H9 (cell line): ENCODE results near the gene PUDP. TPM values are rescaled to one million over a fixed set of nuclear protein-coding genes. Genes with fewer than 3 reads are reported as not detected.

Source experiments
- DNase-seq: peaks from one replicate; pipeline ENCODE4 v3.0.0-alpha.2; 2017
- H2AFZ ChIP-seq: one replicate; pipeline ENCODE4 v1.6.1; 2013; ENCODE audit warnings: mild to moderate bottlenecking, low read length, control low read depth, moderate library complexity
- H2AK5ac ChIP-seq: 2 replicates; pipeline ENCODE4 v1.6.1; 2013; ENCODE audit warnings: low read length, control low read depth, mixed read lengths; ENCODE audit not compliant: insufficient read length
- H2BK120ac ChIP-seq: one replicate; pipeline ENCODE4 v1.6.1; 2013; ENCODE audit warnings: low read depth, mild to moderate bottlenecking, low read length, control low read depth, inconsistent platforms; ENCODE audit not compliant: poor library complexity, severe bottlenecking
- H2BK12ac ChIP-seq: 2 replicates; pipeline ENCODE4 v1.6.1; 2013; ENCODE audit warnings: low read length, control low read depth, mixed read lengths, low read depth; ENCODE audit not compliant: insufficient read length
- H2BK15ac ChIP-seq: 2 replicates; pipeline ENCODE4 v1.6.1; 2013; ENCODE audit warnings: low read depth, low read length, control low read depth
- H2BK20ac ChIP-seq: one replicate; pipeline ENCODE4 v1.6.1; 2013; ENCODE audit warnings: low read depth, mild to moderate bottlenecking, low read length, control low read depth, inconsistent platforms; ENCODE audit not compliant: poor library complexity, severe bottlenecking
- H2BK5ac ChIP-seq: 2 replicates; pipeline ENCODE4 v1.6.1; 2013; ENCODE audit warnings: low read length, control low read depth, mixed read lengths; ENCODE audit not compliant: insufficient read length
- H3K14ac ChIP-seq: 2 replicates; pipeline ENCODE4 v1.6.1; 2013; ENCODE audit warnings: low read length, control low read depth; ENCODE audit not compliant: insufficient read depth
- H3K18ac ChIP-seq: 2 replicates; pipeline ENCODE4 v1.6.1; 2013; ENCODE audit warnings: low read depth, mild to moderate bottlenecking, mixed read lengths, low read length, control low read depth; ENCODE audit not compliant: insufficient read length
- H3K23ac ChIP-seq: 2 replicates; pipeline ENCODE4 v1.6.1; 2013; ENCODE audit warnings: low read length, control low read depth, mixed read lengths, low read depth; ENCODE audit not compliant: insufficient read length
- H3K23me2 ChIP-seq: 2 replicates; pipeline ENCODE4 v1.6.1; 2013; ENCODE audit warnings: low read depth, mild to moderate bottlenecking, mixed read lengths, low read length, control low read depth; ENCODE audit not compliant: insufficient read length, poor library complexity, severe bottlenecking
- H3K27ac ChIP-seq: 2 replicates; pipeline ENCODE4 v1.5.1; 2013; ENCODE audit warnings: low read length, control low read depth, mixed read lengths, low read depth; ENCODE audit not compliant: insufficient read length
- H3K27me3 ChIP-seq: 2 replicates; pipeline ENCODE4 v1.6.1; 2013; ENCODE audit warnings: low read length, control low read depth, inconsistent platforms; ENCODE audit not compliant: insufficient read depth
- H3K4ac ChIP-seq: 2 replicates; pipeline ENCODE4 v1.6.1; 2013; ENCODE audit warnings: low read depth, mild to moderate bottlenecking, control low read depth, inconsistent platforms, low read length, moderate library complexity
- H3K4me1 ChIP-seq: 2 replicates; pipeline ENCODE4 v1.6.1; 2013; ENCODE audit warnings: low read length, control low read depth, inconsistent platforms; ENCODE audit not compliant: insufficient read depth
- H3K4me2 ChIP-seq: 2 replicates; pipeline ENCODE4 v1.6.1; 2013; ENCODE audit warnings: low read length, control low read depth, mixed read lengths; ENCODE audit not compliant: insufficient read length, insufficient read depth
- H3K56ac ChIP-seq: 2 replicates; pipeline ENCODE4 v1.6.1; 2013; ENCODE audit warnings: low read depth, mild to moderate bottlenecking, mixed read lengths, low read length, control low read depth; ENCODE audit not compliant: insufficient read length
- H3K79me1 ChIP-seq: 2 replicates; pipeline ENCODE4 v1.6.1; 2013; ENCODE audit warnings: low read depth, mild to moderate bottlenecking, moderate library complexity, low read length, control low read depth, inconsistent platforms; ENCODE audit not compliant: insufficient read depth, poor library complexity, severe bottlenecking
- H3K79me2 ChIP-seq: 2 replicates; pipeline ENCODE4 v1.6.1; 2013; ENCODE audit warnings: low read length, control low read depth, inconsistent platforms; ENCODE audit not compliant: insufficient read depth
- H3K9ac ChIP-seq: 2 replicates; pipeline ENCODE4 v1.6.1; 2013; ENCODE audit warnings: low read length, control low read depth, mixed read lengths; ENCODE audit not compliant: insufficient read length; ENCODE audit errors: extremely low read depth
- H3K9me3 ChIP-seq: one replicate; pipeline ENCODE4 v1.6.1; 2013; ENCODE audit warnings: low read depth, low read length, inconsistent platforms; ENCODE audit not compliant: control insufficient read depth
- H3T11ph ChIP-seq: one replicate; pipeline ENCODE4 v1.6.1; 2013; ENCODE audit warnings: mild to moderate bottlenecking, low read length, control low read depth, inconsistent platforms
- H4K20me1 ChIP-seq: one replicate; pipeline ENCODE4 v1.6.1; 2013; ENCODE audit not compliant: control insufficient read depth, insufficient read length, insufficient read depth
- H4K5ac ChIP-seq: 2 replicates; pipeline ENCODE4 v1.6.1; 2013; ENCODE audit warnings: low read depth, mild to moderate bottlenecking, mixed read lengths, low read length, control low read depth; ENCODE audit not compliant: insufficient read length
- H4K8ac ChIP-seq: replicated peaks from 2 replicates; pipeline ENCODE4 v1.6.1; 2013; ENCODE audit warnings: low read length, control low read depth, mixed read lengths, low read depth; ENCODE audit not compliant: insufficient read length
- H4K91ac ChIP-seq: 2 replicates; pipeline ENCODE4 v1.6.1; 2013; ENCODE audit warnings: low read depth, mild to moderate bottlenecking, moderate library complexity, mixed read lengths, low read length, control low read depth; ENCODE audit not compliant: insufficient read length
- H3K27ac Mint-ChIP-seq, 3 experiments: 2 replicates in 2 of 3; 3 replicates in 1 of 3; pipeline ENCODE4 v1.8.0; 2020 to 2021; ENCODE audit warnings: mixed read lengths in 3 of 3, mild to moderate bottlenecking in 1 of 3, moderate library complexity in 1 of 3
- H3K27me3 Mint-ChIP-seq: 2 replicates; pipeline ENCODE4 v1.8.0; 2021; ENCODE audit warnings: low read depth, mild to moderate bottlenecking, moderate library complexity, mixed read lengths
- H3K36me3 Mint-ChIP-seq, 3 experiments: 2 replicates in 2 of 3; 3 replicates in 1 of 3; pipeline ENCODE4 v1.8.0; 2020 to 2021; ENCODE audit warnings: low read depth in 3 of 3, mixed read lengths in 3 of 3; ENCODE audit not compliant: insufficient read depth in 1 of 3
- H3K4me1 Mint-ChIP-seq, 2 experiments: 2 replicates each; pipeline ENCODE4 v1.8.0; 2020; ENCODE audit warnings: mixed read lengths in 2 of 2
- H3K4me3 Mint-ChIP-seq, 2 experiments: 2 replicates in 1 of 2; 3 replicates in 1 of 2; pipeline ENCODE4 v1.8.0; 2020 to 2021; ENCODE audit warnings: mild to moderate bottlenecking in 2 of 2, mixed read lengths in 2 of 2, moderate library complexity in 1 of 2
- H3K9me3 Mint-ChIP-seq, 2 experiments: 2 replicates in 1 of 2; 3 replicates in 1 of 2; pipeline ENCODE4 v1.8.0; 2020; ENCODE audit warnings: mild to moderate bottlenecking in 2 of 2, mixed read lengths in 2 of 2, moderate library complexity in 1 of 2
- CTCF ChIP-seq: fragments of 200-600 bp; sonication (generic); conservative IDR thresholded peaks from 3 replicates; pipeline ENCODE4 v1.8.0; 2021; ENCODE audit warnings: antibody characterized with exemption, mild to moderate bottlenecking
- WGBS: extraction: QIAGEN DNeasy Blood & Tissue Kit; methylation state at CpG from one replicate; pipeline ENCODE4 v1.1.7; 2013; ENCODE audit warnings: missing lambda C conversion rate, low lambda C conversion rate, mixed read lengths; ENCODE audit not compliant: insufficient read length; ENCODE audit errors: extremely low coverage; 5-methylcytosine and 5-hydroxymethylcytosine counted together
- total RNA-seq: library from RNA; stranded (reverse); gene quantifications from 2 replicates; pipeline ENCODE4 v1.2.1, GENCODE V29; 2021

Gene PUDP
- total RNA-seq, 1 experiment from 2014 or later = 46.3 TPM

DNA sequence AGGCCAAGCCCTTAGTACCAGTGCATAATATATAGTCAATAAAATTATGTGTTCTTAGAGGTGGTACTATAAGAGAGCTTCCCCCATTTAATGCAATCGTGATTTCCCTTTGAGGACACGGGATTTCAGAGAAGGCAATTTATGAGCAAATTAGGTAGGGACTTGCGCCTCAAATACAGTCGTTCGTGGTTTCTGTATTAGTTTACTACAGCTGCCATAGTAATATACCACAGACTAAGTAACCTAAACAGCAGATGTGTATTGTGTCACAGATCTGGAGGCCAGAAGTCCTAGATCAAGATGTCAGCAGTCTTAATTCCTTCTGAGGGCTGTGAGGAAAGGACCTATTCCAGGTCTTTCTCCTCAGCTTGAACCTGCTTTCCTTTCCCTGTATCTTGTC lies 1.5 kb upstream of the PUDP start:
- Histone ChIP-seq H2BK20ac (no peak overlapping the region), H3K18ac (no peak overlapping the region), H2AK5ac (no peak overlapping the region), H4K8ac (no peak overlapping the region), H3K4me2 (no peak overlapping the region), H3K23ac (no peak overlapping the region), H2AFZ (no peak overlapping the region), H3K9ac (no peak overlapping the region), H3K9me3 (no peaks in the 10 kb centered on the region), H3K4ac (no peak overlapping the region), H2BK15ac (no peak overlapping the region), H4K91ac (no peak overlapping the region), H3K23me2 (peaks cover 5% of the 10 kb centered on the region), H3T11ph (no peak overlapping the region), H3K56ac (no peak overlapping the region), H4K5ac (no peak overlapping the region), H2BK120ac (no peak overlapping the region), H4K20me1 (no peaks in the 10 kb centered on the region), H3K27me3 (no peaks in the 10 kb centered on the region), H3K27ac (no peak overlapping the region), H3K79me1 (no peaks in the 10 kb centered on the region), H3K14ac (no peak overlapping the region), H2BK5ac (no peak overlapping the region), H3K79me2 (no peaks in the 10 kb centered on the region), H2BK12ac (no peak overlapping the region), H3K4me1 (peaks cover 3% of the 10 kb centered on the region; the same call in 1 of the 2 replicates)
- H3K27ac Mint-ChIP-seq = no peak overlapping the region
- no peak for DNase-seq
- WGBS = no CpG with 5 or more reads among the region's 5 CpGs
- peaks cover 19 to 20% of the 10 kb centered on the region in 2 experiments for H3K4me1 Mint-ChIP-seq
- H3K4me3 Mint-ChIP-seq = no peak overlapping the region
- H3K36me3 Mint-ChIP-seq = no peaks in the 10 kb centered on the region
- H3K27me3 Mint-ChIP-seq = peaks cover 10% of the 10 kb centered on the region
- TF ChIP-seq CTCF = no peak
- no peaks in the 10 kb centered on the region for H3K9me3 Mint-ChIP-seq
